Astrocyte of the spinal cord (primary cell): ENCODE results near the gene SPINT2.

Source experiments
- DNase-seq: peaks from one replicate; pipeline ENCODE4 v3.0.0; 2011; ENCODE audit warnings: low read depth, low spot score
- H3K4me3 ChIP-seq: 2 replicates; pipeline ENCODE4 v1.5.1; 2011; ENCODE audit warnings: low read depth, mild to moderate bottlenecking, low read length, moderate library complexity
- CTCF ChIP-seq: IDR thresholded peaks from 2 replicates; pipeline ENCODE4 v1.5.1; 2012; ENCODE audit warnings: low read depth, mild to moderate bottlenecking, low read length, inconsistent platforms
- in situ Hi-C: cut with HindIII; loops from 2 replicates; pipeline ENCODE4 v1.10.0; 2017; ENCODE audit warnings: low sequenced_read_pairs

The SPINT2 gene

GRCh38 chr19:38283271-38283670, 18.9 kb downstream of the SPINT2 start:
- in situ Hi-C loops, result no loop called here
- no peak for DNase-seq
- no peak overlapping the region for H3K4me3 ChIP-seq
- no peak for TF ChIP-seq CTCF

- DNase-seq, result no peak
- no peak for TF ChIP-seq CTCF
- in situ Hi-C loops, result no loop called here
- H3K4me3 ChIP-seq, result no peak overlapping the region
Measured at GRCh38 chr19:38284422-38284821, 20.0 kb downstream of the SPINT2 start.

- in situ Hi-C loops, result no loop called here
- DNase-seq, result no peak
Measured at GRCh38 chr19:38285567-38285966, 21.2 kb downstream of the SPINT2 start.

GRCh38 chr19:38287604-38288003, 23.2 kb downstream of the SPINT2 start:
- DNase-seq, result no peak
- H3K4me3 ChIP-seq, result no peak overlapping the region
- in situ Hi-C loops, result no loop called here
- no peak for TF ChIP-seq CTCF

More at GRCh38 chr19:38285567-38285966, 21.2 kb downstream of the SPINT2 start:
- TF ChIP-seq CTCF, result no peak
- no peak overlapping the region for H3K4me3 ChIP-seq

GRCh38 chr19:38288123-38288855, 23.9 kb downstream of the SPINT2 start:
- no peak for TF ChIP-seq CTCF
- in situ Hi-C loops, result no loop called here
- no peak for DNase-seq
- no peak overlapping the region for H3K4me3 ChIP-seq

GRCh38 chr19:38289955-38290354, 25.6 kb downstream of the SPINT2 start:
- no peak for DNase-seq
- H3K4me3 ChIP-seq, result no peak overlapping the region
- in situ Hi-C loops, result no loop called here
- no peak for TF ChIP-seq CTCF
